Measurements from ENCODE around the gene CEP128.

DNA sequence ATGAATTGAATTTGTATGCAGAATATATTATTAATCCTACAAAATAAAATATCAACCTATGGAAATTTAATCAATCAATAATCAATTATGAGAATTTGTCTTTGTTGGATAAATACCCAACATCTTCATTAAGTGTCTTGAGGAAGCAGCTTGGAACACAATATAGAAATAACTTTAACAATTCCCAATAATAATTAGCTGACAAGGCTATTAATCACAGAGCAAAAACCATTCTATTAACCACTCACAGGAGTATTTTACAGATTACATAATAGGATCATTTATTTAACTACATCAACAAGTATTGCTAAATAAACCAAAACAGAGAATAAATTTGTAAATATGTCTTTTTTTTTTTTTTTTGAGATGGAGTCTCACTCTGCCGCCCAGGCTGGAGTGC, 190.3 kb downstream of the CEP128 start:
- TF ChIP-seq, protein P1, sequence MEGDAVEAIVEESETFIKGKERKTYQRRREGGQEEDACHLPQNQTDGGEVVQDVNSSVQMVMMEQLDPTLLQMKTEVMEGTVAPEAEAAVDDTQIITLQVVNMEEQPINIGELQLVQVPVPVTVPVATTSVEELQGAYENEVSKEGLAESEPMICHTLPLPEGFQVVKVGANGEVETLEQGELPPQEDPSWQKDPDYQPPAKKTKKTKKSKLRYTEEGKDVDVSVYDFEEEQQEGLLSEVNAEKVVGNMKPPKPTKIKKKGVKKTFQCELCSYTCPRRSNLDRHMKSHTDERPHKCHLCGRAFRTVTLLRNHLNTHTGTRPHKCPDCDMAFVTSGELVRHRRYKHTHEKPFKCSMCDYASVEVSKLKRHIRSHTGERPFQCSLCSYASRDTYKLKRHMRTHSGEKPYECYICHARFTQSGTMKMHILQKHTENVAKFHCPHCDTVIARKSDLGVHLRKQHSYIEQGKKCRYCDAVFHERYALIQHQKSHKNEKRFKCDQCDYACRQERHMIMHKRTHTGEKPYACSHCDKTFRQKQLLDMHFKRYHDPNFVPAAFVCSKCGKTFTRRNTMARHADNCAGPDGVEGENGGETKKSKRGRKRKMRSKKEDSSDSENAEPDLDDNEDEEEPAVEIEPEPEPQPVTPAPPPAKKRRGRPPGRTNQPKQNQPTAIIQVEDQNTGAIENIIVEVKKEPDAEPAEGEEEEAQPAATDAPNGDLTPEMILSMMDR (IDR thresholded peaks at IDR 0.05) = no peak
- TF ChIP-seq POLR2AphosphoS5 (IDR thresholded peaks at IDR 0.05) (no peak), EP300 (IDR thresholded peaks at IDR 0.05) (no peak)

Measured in gastroesophageal sphincter (tissue), 3 donors.